Trophoblast cell (in vitro differentiated cells and primary cell): Measurements from ENCODE around the gene FGF1.

Source experiments
- DNase-seq, 2 donors: peaks; one replicate each; pipeline ENCODE4 v3.0.0-alpha.2; 2016
- H2AFZ ChIP-seq: 2 replicates; pipeline ENCODE4 v1.6.1; 2013; ENCODE audit warnings: low read length, moderate library complexity, mild to moderate bottlenecking; ENCODE audit not compliant: insufficient read depth, poor library complexity
- H2AK5ac ChIP-seq: 2 replicates; pipeline ENCODE4 v1.6.1; 2013; ENCODE audit warnings: mild to moderate bottlenecking, low read length
- H2BK120ac ChIP-seq: 2 replicates; pipeline ENCODE4 v1.6.1; 2013; ENCODE audit warnings: low read length, mild to moderate bottlenecking, moderate library complexity; ENCODE audit not compliant: insufficient read depth, poor library complexity
- H2BK12ac ChIP-seq: 2 replicates; pipeline ENCODE4 v1.6.1; 2013; ENCODE audit warnings: mild to moderate bottlenecking, low read length, moderate library complexity
- H2BK5ac ChIP-seq: 2 replicates; pipeline ENCODE4 v1.6.1; 2013; ENCODE audit warnings: low read length, low read depth, moderate library complexity, mild to moderate bottlenecking; ENCODE audit not compliant: poor library complexity
- H3K14ac ChIP-seq: 2 replicates; pipeline ENCODE4 v1.6.1; 2013; ENCODE audit warnings: mild to moderate bottlenecking, low read length
- H3K18ac ChIP-seq: 2 replicates; pipeline ENCODE4 v1.6.1; 2013; ENCODE audit warnings: mild to moderate bottlenecking, low read length
- H3K23ac ChIP-seq: 2 replicates; pipeline ENCODE4 v1.6.1; 2013; ENCODE audit warnings: low read length
- H3K27ac ChIP-seq: 2 replicates; pipeline ENCODE4 v1.5.1; 2013; ENCODE audit warnings: low read depth, mild to moderate bottlenecking, inconsistent platforms, low read length, moderate library complexity
- H3K27me3 ChIP-seq: 2 replicates; pipeline ENCODE4 v1.6.1; 2013; ENCODE audit warnings: inconsistent platforms, mild to moderate bottlenecking, low read length, moderate library complexity; ENCODE audit not compliant: insufficient read depth
- H3K36me3 ChIP-seq, 2 experiments: 1 replicate in 1 of 2; 2 replicates in 1 of 2; pipeline ENCODE4 v1.6.1; 2013; ENCODE audit warnings: low read length in 2 of 2, mild to moderate bottlenecking in 2 of 2, moderate library complexity in 1 of 2; ENCODE audit not compliant: insufficient read depth in 2 of 2, control insufficient read depth in 1 of 2
- H3K4ac ChIP-seq: 2 replicates; pipeline ENCODE4 v1.6.1; 2013; ENCODE audit warnings: low read depth, mild to moderate bottlenecking, low read length, moderate library complexity
- H3K4me1 ChIP-seq, 2 experiments: 1 replicate in 1 of 2; 2 replicates in 1 of 2; pipeline ENCODE4 v1.6.1; 2013; ENCODE audit warnings: low read length in 2 of 2, mild to moderate bottlenecking in 2 of 2, moderate library complexity in 1 of 2; ENCODE audit not compliant: insufficient read depth in 2 of 2, control insufficient read depth in 1 of 2
- H3K4me2 ChIP-seq: 2 replicates; pipeline ENCODE4 v1.6.1; 2013; ENCODE audit warnings: inconsistent platforms, mild to moderate bottlenecking, low read length, moderate library complexity
- H3K4me3 ChIP-seq: 2 replicates; pipeline ENCODE4 v1.5.1; 2013; ENCODE audit warnings: mild to moderate bottlenecking, low read depth, low read length, inconsistent platforms
- H3K79me1 ChIP-seq: one replicate; pipeline ENCODE4 v1.6.1; 2013; ENCODE audit warnings: low read length
- H3K79me2 ChIP-seq: 2 replicates; pipeline ENCODE4 v1.6.1; 2013; ENCODE audit warnings: low read length, mild to moderate bottlenecking; ENCODE audit not compliant: control insufficient read depth, insufficient read depth, poor library complexity
- H3K9ac ChIP-seq: 2 replicates; pipeline ENCODE4 v1.6.1; 2013; ENCODE audit warnings: mild to moderate bottlenecking, low read length
- H3K9me3 ChIP-seq: 2 replicates; pipeline ENCODE4 v1.6.1; 2013; ENCODE audit warnings: low read depth, mild to moderate bottlenecking, control low read depth, inconsistent platforms, low read length; ENCODE audit not compliant: insufficient read depth
- H4K12ac ChIP-seq: 2 replicates; pipeline ENCODE4 v1.6.1; 2013; ENCODE audit warnings: low read depth, mild to moderate bottlenecking, low read length, moderate library complexity
- H4K8ac ChIP-seq: 2 replicates; pipeline ENCODE4 v1.6.1; 2013; ENCODE audit warnings: low read depth, mild to moderate bottlenecking, low read length, moderate library complexity
- H4K91ac ChIP-seq: one replicate; pipeline ENCODE4 v1.6.1; 2013; ENCODE audit warnings: low read depth, mild to moderate bottlenecking, low read length, moderate library complexity
- WGBS: extraction: QIAGEN DNeasy Blood & Tissue Kit; methylation state at CpG from one replicate; pipeline ENCODE4 v1.1.7; 2013; ENCODE audit warnings: missing lambda C conversion rate; ENCODE audit not compliant: insufficient read length, insufficient coverage; ENCODE audit errors: extremely low coverage; 5-methylcytosine and 5-hydroxymethylcytosine counted together

Gene FGF1

GRCh38 chr5:142655339-142656267 is 30.3 kb downstream of the FGF1 start:
- Histone ChIP-seq H3K79me1 (no peaks in the 10 kb centered on the region), H3K4ac (no peak overlapping the region), H3K9me3 (no peaks in the 10 kb centered on the region), H3K18ac (no peak overlapping the region), H2BK12ac (no peak overlapping the region), H3K27ac (no peak overlapping the region), H2BK5ac (no peak overlapping the region), H2AFZ (no peak overlapping the region), H4K91ac (no peak overlapping the region), H2AK5ac (no peak overlapping the region), H3K4me1 (no peaks in the 10 kb centered on the region), H2BK120ac (no peak overlapping the region), H4K12ac (no peak overlapping the region), H3K36me3 (no peaks in the 10 kb centered on the region), H3K79me2 (no peaks in the 10 kb centered on the region), H3K9ac (no peak overlapping the region), H3K23ac (no peak overlapping the region), H4K8ac (no peak overlapping the region), H3K27me3 (no peaks in the 10 kb centered on the region), H3K4me3 (no peak overlapping the region), H3K14ac (no peak overlapping the region), H3K4me2 (no peak overlapping the region)
- WGBS = no CpG with 5 or more reads among the region's 13 CpGs
- peak; percentile 73 to 86 for DNase-seq

GRCh38 chr5:142654578-142655058 is 31.3 kb downstream of the FGF1 start:
- no peaks in the 10 kb centered on the region for H3K27me3 ChIP-seq
- H3K4me1 ChIP-seq = no peaks in the 10 kb centered on the region
- no peak overlapping the region for H3K14ac ChIP-seq
- no peak overlapping the region for H2BK12ac ChIP-seq
- H3K4ac ChIP-seq = no peak overlapping the region
- no peaks in the 10 kb centered on the region for H3K36me3 ChIP-seq
- H4K12ac ChIP-seq = no peak overlapping the region
- H3K27ac ChIP-seq = no peak overlapping the region
- WGBS = no CpG with 5 or more reads among the region's 8 CpGs
- H4K91ac ChIP-seq = no peak overlapping the region
- H3K9me3 ChIP-seq = no peaks in the 10 kb centered on the region
- H2AFZ ChIP-seq = no peak overlapping the region
- no peak overlapping the region for H2BK5ac ChIP-seq
- no peak overlapping the region for H3K9ac ChIP-seq
- no peak overlapping the region for H4K8ac ChIP-seq
- no peaks in the 10 kb centered on the region for H3K79me2 ChIP-seq
- no peak overlapping the region for H2AK5ac ChIP-seq
- H3K4me2 ChIP-seq = no peak overlapping the region
- no peak overlapping the region for H2BK120ac ChIP-seq
- no peaks in the 10 kb centered on the region for H3K79me1 ChIP-seq
- no peak overlapping the region for H3K4me3 ChIP-seq
- H3K18ac ChIP-seq = no peak overlapping the region
- DNase-seq = no peak
- no peak overlapping the region for H3K23ac ChIP-seq

- H3K4me3 ChIP-seq = no peak overlapping the region
- H4K91ac ChIP-seq = no peak overlapping the region
- no peaks in the 10 kb centered on the region for H3K79me2 ChIP-seq
- no peak overlapping the region for H2AK5ac ChIP-seq
- H3K14ac ChIP-seq = peak overlapping the region; percentile 22
- H3K18ac ChIP-seq = no peak overlapping the region
- DNase-seq = no peak
- no CpG with 5 or more reads among the region's 7 CpGs for WGBS
- H3K4me2 ChIP-seq = no peak overlapping the region
- H3K36me3 ChIP-seq = no peaks in the 10 kb centered on the region
- no peaks in the 10 kb centered on the region for H3K79me1 ChIP-seq
- no peak overlapping the region for H3K9ac ChIP-seq
- no peak overlapping the region for H4K12ac ChIP-seq
- no peak overlapping the region for H3K23ac ChIP-seq
- H3K27ac ChIP-seq = no peak overlapping the region
- H4K8ac ChIP-seq = no peak overlapping the region
- no peak overlapping the region for H2BK12ac ChIP-seq
- H3K4me1 ChIP-seq = no peaks in the 10 kb centered on the region
- H2AFZ ChIP-seq = no peak overlapping the region
- H3K4ac ChIP-seq = no peak overlapping the region
- no peak overlapping the region for H2BK120ac ChIP-seq
- H3K9me3 ChIP-seq = no peaks in the 10 kb centered on the region
- no peak overlapping the region for H2BK5ac ChIP-seq
- no peaks in the 10 kb centered on the region for H3K27me3 ChIP-seq
Measured at GRCh38 chr5:142653321-142653720, 32.6 kb downstream of the FGF1 start.

- Histone ChIP-seq H2BK12ac (no peak overlapping the region), H3K4me1 (no peaks in the 10 kb centered on the region), H3K4me2 (no peak overlapping the region), H2AFZ (no peak overlapping the region), H3K4me3 (no peak overlapping the region), H3K14ac (no peak overlapping the region), H2BK5ac (no peak overlapping the region), H3K4ac (no peak overlapping the region), H3K18ac (no peak overlapping the region), H3K27ac (no peak overlapping the region), H3K9ac (no peak overlapping the region), H2AK5ac (peak overlapping the region; percentile 22), H3K36me3 (no peaks in the 10 kb centered on the region), H3K23ac (no peak overlapping the region), H4K12ac (no peak overlapping the region), H3K9me3 (no peaks in the 10 kb centered on the region), H2BK120ac (no peak overlapping the region), H4K91ac (no peak overlapping the region), H4K8ac (no peak overlapping the region), H3K27me3 (no peaks in the 10 kb centered on the region), H3K79me1 (no peaks in the 10 kb centered on the region), H3K79me2 (no peaks in the 10 kb centered on the region)
- no CpG with 5 or more reads among the region's 10 CpGs for WGBS
- DNase-seq = no peak
Measured at GRCh38 chr5:142652563-142652962, 33.3 kb downstream of the FGF1 start.
